ENCODE results near the gene SHISA6. TPM values are rescaled to one million over a fixed set of nuclear protein-coding genes. Genes with fewer than 3 reads are reported as not detected.

SHISA6 gene
- total RNA-seq, 1 donor from 2014 or later = not detected

DNA sequence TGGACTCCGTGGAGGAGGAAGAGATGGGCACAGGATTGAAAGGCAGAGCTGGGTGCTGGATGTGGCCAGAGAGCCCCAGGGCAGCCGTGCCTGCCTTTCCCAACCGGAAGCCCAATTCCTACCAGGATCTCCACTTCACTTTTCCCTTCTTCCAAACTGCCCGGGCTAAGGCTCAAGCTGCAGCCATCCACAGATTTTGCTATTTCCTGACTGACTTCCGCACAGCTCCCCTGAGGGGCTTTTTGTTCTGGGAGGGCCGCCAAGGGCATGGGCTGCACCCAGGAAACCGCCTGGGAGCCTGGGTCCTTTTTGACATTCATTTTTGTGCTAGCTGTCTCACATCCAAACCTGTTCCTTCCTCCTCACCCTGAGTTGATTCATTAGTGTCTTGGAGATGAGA is 4.2 kb downstream of the SHISA6 start:
- TF ChIP-seq, protein P1, sequence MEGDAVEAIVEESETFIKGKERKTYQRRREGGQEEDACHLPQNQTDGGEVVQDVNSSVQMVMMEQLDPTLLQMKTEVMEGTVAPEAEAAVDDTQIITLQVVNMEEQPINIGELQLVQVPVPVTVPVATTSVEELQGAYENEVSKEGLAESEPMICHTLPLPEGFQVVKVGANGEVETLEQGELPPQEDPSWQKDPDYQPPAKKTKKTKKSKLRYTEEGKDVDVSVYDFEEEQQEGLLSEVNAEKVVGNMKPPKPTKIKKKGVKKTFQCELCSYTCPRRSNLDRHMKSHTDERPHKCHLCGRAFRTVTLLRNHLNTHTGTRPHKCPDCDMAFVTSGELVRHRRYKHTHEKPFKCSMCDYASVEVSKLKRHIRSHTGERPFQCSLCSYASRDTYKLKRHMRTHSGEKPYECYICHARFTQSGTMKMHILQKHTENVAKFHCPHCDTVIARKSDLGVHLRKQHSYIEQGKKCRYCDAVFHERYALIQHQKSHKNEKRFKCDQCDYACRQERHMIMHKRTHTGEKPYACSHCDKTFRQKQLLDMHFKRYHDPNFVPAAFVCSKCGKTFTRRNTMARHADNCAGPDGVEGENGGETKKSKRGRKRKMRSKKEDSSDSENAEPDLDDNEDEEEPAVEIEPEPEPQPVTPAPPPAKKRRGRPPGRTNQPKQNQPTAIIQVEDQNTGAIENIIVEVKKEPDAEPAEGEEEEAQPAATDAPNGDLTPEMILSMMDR (IDR thresholded peaks at IDR 0.05) = no peak
- Mint-ChIP-seq H3K27me3 (ENCODE audit: unreplicated experiment) (peaks cover 42% of the 10 kb centered on the region), H3K36me3 (ENCODE audit: unreplicated experiment) (no peaks in the 10 kb centered on the region), H3K4me3 (ENCODE audit: unreplicated experiment) (no peak overlapping the region), H3K9me3 (ENCODE audit: unreplicated experiment) (no peaks in the 10 kb centered on the region), H3K27ac (ENCODE audit: unreplicated experiment) (no peak overlapping the region), H3K4me1 (ENCODE audit: unreplicated experiment) (peaks cover 9% of the 10 kb centered on the region)
- no peak for DNase-seq (ENCODE audit: extremely low spot score, unreplicated experiment)

DNA sequence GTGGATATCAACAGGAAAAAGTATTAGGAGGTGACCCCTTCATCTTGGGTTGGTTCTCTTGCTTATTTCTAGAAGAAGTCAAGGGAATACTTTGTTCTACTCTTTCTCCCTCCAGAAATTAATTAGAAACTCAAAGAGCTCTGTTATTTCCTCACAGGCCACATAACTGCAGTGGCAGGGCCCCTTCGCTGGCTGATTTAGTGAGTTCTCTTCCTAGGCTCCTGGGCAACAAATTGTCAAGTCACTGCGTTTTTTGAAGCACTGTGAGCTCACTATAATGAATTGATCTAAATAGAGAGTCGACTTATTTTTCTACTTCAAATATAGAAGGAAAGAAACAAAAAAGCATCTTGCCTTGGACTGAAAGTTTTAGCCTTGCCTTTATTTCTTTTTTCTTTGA is 4.8 kb downstream of the SHISA6 start:
- peaks cover 42% of the 10 kb centered on the region for H3K27me3 Mint-ChIP-seq (ENCODE audit: unreplicated experiment)
- H3K27ac Mint-ChIP-seq (ENCODE audit: unreplicated experiment) = no peak overlapping the region
- no peaks in the 10 kb centered on the region for H3K9me3 Mint-ChIP-seq (ENCODE audit: unreplicated experiment)
- H3K4me3 Mint-ChIP-seq (ENCODE audit: unreplicated experiment) = no peak overlapping the region
- H3K4me1 Mint-ChIP-seq (ENCODE audit: unreplicated experiment) = peaks cover 9% of the 10 kb centered on the region
- TF ChIP-seq, protein P1 (IDR thresholded peaks at IDR 0.05) = no peak
- DNase-seq (ENCODE audit: extremely low spot score, unreplicated experiment) = no peak
- no peaks in the 10 kb centered on the region for H3K36me3 Mint-ChIP-seq (ENCODE audit: unreplicated experiment)

- H3K4me1 Mint-ChIP-seq (ENCODE audit: unreplicated experiment) = peaks cover 3% of the 10 kb centered on the region
- no peaks in the 10 kb centered on the region for H3K9me3 Mint-ChIP-seq (ENCODE audit: unreplicated experiment)
- TF ChIP-seq, protein P1 (IDR thresholded peaks at IDR 0.05) = no peak
- no peak overlapping the region for H3K4me3 Mint-ChIP-seq (ENCODE audit: unreplicated experiment)
- no peaks in the 10 kb centered on the region for H3K36me3 Mint-ChIP-seq (ENCODE audit: unreplicated experiment)
- no peak overlapping the region for H3K27ac Mint-ChIP-seq (ENCODE audit: unreplicated experiment)
- peaks cover 7% of the 10 kb centered on the region for H3K27me3 Mint-ChIP-seq (ENCODE audit: unreplicated experiment)
- no peak for DNase-seq (ENCODE audit: extremely low spot score, unreplicated experiment)
Measured at GRCh38 chr17:11250161-11250560, 9.1 kb downstream of the SHISA6 start.

DNA sequence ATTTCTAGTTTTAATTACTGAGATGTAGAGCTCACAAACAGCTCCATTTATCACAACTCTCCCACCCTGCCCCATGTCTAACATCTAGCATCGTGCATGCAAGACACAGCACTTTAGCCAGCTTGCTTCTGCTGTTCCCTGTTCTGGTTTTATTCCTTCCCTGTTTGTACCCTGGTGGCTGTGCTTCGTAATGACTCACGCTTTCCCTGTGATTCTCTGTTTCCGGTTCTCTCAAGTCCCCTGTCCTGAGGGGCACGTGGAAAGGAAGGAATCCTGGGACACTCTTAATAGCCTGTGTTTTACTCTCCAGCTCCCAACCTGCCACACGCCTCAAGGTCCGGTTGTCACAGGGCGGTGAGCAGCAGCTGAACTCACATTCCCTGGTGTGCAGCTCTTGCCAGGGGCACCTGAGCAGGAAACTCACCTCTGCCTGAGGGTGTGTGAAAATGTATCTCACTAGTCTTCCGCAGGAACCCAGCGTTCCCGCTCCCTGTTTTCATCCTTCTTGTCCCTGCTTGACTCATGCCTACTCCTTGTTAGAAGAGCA is 10.6 kb downstream of the SHISA6 start:
- DNase-seq (ENCODE audit: extremely low spot score, unreplicated experiment) = no peak
- Mint-ChIP-seq H3K4me1 (ENCODE audit: unreplicated experiment) (no peaks in the 10 kb centered on the region), H3K27ac (ENCODE audit: unreplicated experiment) (no peak overlapping the region), H3K9me3 (ENCODE audit: unreplicated experiment) (no peaks in the 10 kb centered on the region), H3K27me3 (ENCODE audit: unreplicated experiment) (peaks cover under 1% of the 10 kb centered on the region), H3K4me3 (ENCODE audit: unreplicated experiment) (no peak overlapping the region), H3K36me3 (ENCODE audit: unreplicated experiment) (no peaks in the 10 kb centered on the region)
- TF ChIP-seq, protein P1 (IDR thresholded peaks at IDR 0.05) = no peak

DNA sequence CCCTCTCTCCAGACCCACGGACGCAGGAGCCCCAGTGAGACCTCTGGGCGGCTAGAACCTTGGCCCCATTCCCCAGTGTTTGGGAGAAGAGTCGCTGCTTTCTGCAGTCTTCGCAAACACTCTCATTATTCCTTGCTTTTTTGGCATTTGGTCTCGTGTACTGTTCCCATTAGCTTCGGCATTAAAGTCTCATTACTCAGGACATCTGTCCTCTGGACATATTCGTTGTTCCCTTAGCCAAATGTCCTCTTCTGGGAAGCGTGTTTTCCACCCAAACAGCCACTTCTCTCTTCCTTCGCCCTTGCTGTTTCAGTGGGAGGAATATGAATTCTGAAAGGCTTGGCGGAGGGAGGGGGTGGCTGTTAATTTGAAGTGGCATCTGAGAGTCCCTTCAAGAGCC is 11.1 kb downstream of the SHISA6 start:
- DNase-seq (ENCODE audit: extremely low spot score, unreplicated experiment) = no peak
- H3K4me1 Mint-ChIP-seq (ENCODE audit: unreplicated experiment) = no peaks in the 10 kb centered on the region
- no peaks in the 10 kb centered on the region for H3K9me3 Mint-ChIP-seq (ENCODE audit: unreplicated experiment)
- H3K36me3 Mint-ChIP-seq (ENCODE audit: unreplicated experiment) = no peaks in the 10 kb centered on the region
- H3K4me3 Mint-ChIP-seq (ENCODE audit: unreplicated experiment) = no peak overlapping the region
- TF ChIP-seq, protein P1 (IDR thresholded peaks at IDR 0.05) = no peak
- H3K27ac Mint-ChIP-seq (ENCODE audit: unreplicated experiment) = no peak overlapping the region
- no peaks in the 10 kb centered on the region for H3K27me3 Mint-ChIP-seq (ENCODE audit: unreplicated experiment)

Measured in osteocyte (in vitro differentiated cells).